HG03103 (cell line): ENCODE data around the gene PKP4.

Source experiments
- ATAC-seq: cut with Tn5 transposase; IDR thresholded peaks from one replicate; pipeline ENCODE4 v1.9.1; 2021; ENCODE audit warnings: low read depth; ENCODE audit not compliant: unreplicated experiment

Gene PKP4

DNA sequence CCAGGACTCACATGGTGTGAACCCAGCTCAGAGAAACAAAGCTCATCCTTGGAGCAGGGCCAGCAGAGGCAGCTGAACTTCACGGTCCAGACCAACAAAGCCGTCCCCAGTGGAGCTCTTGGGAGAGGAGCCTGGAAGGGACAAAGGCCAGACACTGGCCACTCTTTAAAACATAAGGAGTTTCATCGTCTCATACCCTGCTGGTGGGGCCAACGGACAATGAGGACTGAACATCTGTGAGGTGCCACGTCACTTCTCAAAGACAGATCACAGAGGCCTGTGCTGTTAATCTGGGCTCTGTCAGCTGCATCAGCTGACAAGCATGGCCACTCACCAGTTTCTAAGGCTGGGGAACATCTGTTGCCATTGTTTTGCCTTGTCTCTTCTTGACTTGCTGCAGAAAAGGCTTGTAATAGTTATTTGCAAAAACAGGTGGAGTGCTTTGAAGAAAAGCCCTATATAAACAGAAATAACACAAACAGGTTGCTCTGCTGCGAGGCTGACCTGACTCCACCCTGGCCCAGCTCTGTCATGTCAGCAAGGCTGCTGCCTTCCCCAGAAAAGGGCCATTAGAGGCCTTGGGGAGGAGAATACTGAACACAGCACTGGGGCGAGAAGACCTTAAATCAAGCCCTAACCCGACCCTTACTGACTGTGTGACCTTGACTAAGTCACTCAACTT is 270.3 kb downstream of the PKP4 start:
- ATAC-seq, result no peak

DNA sequence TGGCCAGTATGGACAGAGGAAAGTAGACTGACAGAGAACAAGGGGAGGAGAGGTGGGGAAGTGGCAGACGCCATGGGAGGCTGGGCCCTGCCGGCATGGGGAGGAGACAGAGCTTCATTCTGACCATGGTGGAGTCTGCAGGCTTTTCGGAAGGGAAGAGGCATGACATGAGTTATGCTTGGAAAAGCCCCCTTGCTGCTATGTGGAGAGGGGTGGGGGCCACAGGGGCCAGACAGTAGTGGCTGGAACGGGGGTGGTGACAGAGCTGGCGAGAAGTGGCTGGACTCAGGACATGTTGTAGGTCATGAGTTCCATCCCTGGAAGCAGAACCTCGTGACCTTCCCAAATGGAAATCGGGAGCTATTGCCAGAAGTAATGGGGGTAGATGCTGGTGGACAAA is 271.7 kb downstream of the PKP4 start:
- ATAC-seq, result no peak

DNA sequence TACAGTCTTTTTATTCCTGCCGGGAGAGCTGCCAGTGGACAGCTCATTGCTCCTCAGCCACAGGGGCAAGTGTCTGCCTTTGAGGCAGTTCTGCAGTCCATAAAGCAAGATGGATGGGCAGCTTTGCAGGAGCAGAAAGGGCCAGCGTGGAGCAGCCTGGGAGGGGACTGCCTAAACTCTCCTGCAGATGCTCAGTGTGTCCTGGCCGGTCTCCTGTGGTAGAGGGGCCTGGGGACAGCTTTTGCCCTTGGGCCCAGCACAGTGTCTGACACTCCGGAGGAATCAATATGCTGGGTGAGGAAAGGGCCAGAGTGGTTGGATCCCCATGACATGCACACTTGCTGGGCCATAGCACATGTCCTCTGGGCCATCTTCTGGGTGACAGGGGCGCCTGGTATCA is 272.7 kb downstream of the PKP4 start:
- no peak for ATAC-seq

DNA sequence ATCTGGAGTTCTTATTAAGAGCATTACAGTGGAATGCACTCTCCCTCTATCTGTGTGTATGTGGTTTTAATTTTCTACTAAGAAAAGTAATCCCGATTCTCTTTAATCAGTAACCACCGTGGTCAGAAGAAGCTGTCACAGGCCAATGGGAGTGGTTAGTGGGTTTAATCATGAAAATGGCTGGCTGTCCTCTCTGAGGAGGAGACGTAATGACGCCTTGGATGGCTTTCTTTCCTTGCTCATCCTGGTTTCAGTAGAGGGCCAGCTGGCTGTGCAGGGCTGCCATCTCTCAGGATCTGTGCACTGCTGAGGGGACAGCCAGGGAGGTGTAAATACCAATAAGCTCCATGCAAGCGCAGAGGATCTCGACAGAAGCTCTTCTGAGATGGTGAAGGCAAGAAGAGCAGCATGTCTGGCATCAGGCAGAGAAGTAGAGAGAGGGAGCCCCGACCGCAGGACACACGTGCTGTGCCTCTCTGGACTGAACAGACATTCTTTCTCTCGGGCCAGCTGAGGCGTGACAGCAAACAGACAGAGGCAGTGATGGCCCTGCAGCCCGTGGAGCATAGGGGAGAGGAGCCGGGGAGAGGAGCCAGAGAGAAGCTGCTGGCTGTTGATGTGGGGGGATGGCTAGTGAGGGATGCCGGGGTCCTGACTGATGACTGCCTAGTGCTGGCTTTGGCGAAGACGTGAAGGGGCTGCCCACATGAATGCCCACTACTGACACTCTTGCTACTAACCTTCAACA is 273.3 kb downstream of the PKP4 start:
- no peak for ATAC-seq

DNA sequence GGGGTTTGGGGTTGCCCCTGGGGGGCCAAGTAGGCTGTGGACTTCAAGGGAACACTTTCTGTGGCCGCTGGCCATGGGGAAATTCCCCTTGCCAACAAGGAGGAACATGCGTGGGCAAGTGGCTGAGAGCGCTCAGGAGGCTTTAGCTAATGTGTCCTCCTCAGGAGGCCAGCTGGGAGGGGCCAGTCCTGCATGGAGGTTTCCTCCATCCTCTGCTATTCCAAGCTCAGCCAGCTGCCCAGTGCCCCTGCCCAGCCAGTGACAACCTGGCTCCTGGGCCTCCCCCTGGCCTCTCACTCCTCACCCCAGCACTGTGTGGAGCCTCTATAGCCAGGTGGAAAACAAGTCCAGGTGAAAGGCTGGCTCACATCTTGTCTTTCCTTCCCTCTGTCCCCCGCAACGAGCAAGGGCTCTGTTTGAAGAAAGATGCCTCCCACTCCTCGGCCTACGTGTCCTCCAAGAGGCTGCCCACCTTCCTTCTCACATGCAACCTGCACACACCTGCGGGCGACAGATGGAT is 273.9 kb downstream of the PKP4 start:
- no peak for ATAC-seq

DNA sequence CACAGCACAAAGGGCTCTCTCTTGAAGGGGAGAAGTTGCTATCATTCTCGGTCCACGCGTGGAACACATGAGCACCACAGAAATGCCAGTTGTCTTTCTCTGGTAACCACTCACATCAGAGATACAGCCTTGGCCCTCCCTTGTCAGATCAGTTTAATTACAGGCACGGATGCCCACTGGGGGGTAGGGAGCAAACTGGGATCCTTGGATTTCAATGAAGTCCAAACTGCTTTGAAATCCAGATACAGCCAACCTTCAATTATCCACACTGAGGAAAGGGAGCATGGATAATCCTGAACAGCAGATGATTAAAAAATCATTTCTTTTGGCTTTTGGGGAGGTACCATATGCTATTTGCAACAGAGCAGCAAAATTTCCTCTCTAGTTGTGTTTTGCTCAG is 274.6 kb downstream of the PKP4 start:
- no peak for ATAC-seq
